GM18499 (cell line): ENCODE results near the gene HLA-DQB1.
"Not testable (repeated sequence)": the region's sequence is repeated elsewhere in the genome, so short reads cannot be mapped to it uniquely, and the experiment has no call there.

Experiments used
- ATAC-seq: cut with Tn5 transposase; IDR thresholded peaks from one replicate; pipeline ENCODE4 v1.9.1; 2021; ENCODE audit warnings: moderate number of reproducible peaks; ENCODE audit not compliant: insufficient read depth, unreplicated experiment

Gene HLA-DQB1

GRCh38 chr6:32664354-32664753 lies 2.1 kb downstream of the HLA-DQB1 start:
- ATAC-seq = no peak

GRCh38 chr6:32662836-32663235 lies 3.6 kb downstream of the HLA-DQB1 start:
- no peak for ATAC-seq

GRCh38 chr6:32662099-32662498 lies 4.4 kb downstream of the HLA-DQB1 start:
- ATAC-seq = no peak

- ATAC-seq = no peak
Measured at GRCh38 chr6:32659856-32660595, 6.4 kb downstream of the HLA-DQB1 start.

- ATAC-seq = no peak
Measured at GRCh38 chr6:32658268-32658897, 8.1 kb downstream of the HLA-DQB1 start.

DNA sequence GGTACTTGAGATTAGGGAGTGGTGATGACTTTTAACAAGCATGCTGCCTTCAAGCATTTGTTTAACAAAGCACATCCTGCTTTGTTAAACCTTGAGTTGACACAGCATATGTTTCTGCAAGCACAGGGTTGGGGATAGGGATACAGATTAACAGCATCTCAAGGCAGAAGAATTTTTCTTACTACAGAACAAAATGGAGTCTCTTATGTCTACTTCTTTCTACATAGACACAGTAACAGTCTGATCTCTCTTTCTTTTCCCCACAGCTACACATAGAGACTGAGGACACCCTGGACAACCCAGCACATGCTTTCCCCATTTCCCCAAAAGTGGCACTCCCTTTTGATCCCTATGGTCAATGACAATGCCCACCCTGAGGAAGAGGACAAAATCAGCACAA lies 8.6 kb downstream of the HLA-DQB1 start:
- not testable (repeated sequence) for ATAC-seq

- not testable (repeated sequence) for ATAC-seq
Measured at GRCh38 chr6:32657329-32657728, 9.1 kb downstream of the HLA-DQB1 start.

GRCh38 chr6:32655203-32655710 lies 11.2 kb downstream of the HLA-DQB1 start:
- ATAC-seq = no peak

DNA sequence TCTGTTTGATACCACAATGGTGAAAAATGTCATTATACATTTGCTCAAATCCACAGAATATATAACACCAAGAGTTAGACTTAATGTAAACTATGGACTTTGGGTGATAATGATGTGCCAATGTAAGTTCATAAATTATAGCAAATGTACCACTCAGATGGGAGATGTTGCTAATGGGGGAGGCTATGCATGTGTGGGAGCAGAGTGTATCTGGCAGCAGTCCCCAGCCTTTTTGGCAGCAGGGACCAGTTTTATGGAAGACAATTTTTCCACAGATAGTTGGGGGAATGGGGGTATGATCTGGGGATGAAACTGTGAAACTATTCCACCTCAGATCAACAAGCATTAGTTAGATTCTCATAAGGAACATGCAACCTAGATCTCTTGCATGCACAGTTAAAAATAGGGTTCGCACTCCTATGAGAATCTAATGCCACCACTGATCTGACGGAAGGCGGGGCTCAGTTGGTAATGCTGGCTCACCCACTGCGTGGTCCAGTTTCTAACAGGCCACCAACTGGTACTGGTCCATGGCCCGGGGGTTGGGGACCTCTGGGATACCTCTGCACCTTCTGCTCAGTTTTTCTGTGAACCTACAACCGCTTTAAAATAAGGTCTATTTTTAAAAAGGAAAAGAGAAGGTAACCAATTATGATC lies 21.3 kb downstream of the HLA-DQB1 start:
- ATAC-seq = no peak

- ATAC-seq = no peak
Measured at GRCh38 chr6:32643904-32644303, 22.6 kb downstream of the HLA-DQB1 start.

DNA sequence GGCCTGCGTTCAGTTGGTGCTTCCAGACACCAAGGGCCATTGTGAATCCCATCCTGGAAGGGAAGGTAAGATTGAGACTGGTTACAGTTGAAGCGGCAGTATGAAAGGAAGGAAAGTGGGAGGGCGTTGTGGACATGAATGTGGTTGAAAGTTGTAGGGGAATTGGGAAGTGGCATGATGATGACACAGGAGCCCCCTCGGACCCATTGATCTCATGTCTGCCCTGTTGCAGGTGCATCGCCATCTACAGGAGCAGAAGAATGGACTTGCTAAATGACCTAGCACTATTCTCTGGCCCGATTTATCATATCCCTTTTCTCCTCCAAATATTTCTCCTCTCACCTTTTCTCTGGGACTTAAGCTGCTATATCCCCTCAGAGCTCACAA lies 23.7 kb downstream of the HLA-DQB1 start:
- ATAC-seq = no peak

DNA sequence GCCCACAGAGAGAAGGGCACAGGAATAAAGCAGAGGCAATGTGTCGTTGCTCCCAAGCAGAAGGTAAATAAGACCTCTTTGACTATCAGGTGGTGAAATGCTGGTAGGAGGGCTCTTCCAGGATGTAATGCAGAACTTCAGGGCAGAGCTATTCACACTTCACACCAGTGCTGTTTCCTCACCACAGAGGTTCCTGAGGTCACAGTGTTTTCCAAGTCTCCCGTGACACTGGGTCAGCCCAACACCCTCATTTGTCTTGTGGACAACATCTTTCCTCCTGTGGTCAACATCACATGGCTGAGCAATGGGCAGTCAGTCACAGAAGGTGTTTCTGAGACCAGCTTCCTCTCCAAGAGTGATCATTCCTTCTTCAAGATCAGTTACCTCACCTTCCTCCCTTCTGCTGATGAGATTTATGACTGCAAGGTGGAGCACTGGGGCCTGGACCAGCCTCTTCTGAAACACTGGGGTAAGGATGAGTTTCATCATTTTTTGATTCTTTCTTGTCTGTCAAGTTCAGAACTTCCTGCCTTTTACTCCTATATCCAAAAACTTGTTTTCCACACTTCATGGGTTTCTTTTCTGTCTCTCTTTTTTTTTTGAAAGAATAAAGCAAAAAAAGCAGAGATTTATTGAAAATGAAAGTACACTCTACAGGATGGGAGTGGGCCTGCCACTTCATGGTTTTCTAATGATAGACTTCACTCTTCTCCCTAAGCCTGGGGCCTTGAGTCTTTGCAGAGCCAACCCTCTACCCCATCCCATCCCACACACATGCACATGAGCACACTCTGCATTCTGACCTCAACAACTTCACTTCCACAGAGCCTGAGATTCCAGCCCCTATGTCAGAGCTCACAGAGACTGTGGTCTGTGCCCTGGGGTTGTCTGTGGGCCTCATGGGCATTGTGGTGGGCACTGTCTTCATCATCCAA lies 24.4 kb downstream of the HLA-DQB1 start:
- not testable (repeated sequence) for ATAC-seq

GRCh38 chr6:32641122-32641521 lies 25.3 kb downstream of the HLA-DQB1 start:
- no peak for ATAC-seq

DNA sequence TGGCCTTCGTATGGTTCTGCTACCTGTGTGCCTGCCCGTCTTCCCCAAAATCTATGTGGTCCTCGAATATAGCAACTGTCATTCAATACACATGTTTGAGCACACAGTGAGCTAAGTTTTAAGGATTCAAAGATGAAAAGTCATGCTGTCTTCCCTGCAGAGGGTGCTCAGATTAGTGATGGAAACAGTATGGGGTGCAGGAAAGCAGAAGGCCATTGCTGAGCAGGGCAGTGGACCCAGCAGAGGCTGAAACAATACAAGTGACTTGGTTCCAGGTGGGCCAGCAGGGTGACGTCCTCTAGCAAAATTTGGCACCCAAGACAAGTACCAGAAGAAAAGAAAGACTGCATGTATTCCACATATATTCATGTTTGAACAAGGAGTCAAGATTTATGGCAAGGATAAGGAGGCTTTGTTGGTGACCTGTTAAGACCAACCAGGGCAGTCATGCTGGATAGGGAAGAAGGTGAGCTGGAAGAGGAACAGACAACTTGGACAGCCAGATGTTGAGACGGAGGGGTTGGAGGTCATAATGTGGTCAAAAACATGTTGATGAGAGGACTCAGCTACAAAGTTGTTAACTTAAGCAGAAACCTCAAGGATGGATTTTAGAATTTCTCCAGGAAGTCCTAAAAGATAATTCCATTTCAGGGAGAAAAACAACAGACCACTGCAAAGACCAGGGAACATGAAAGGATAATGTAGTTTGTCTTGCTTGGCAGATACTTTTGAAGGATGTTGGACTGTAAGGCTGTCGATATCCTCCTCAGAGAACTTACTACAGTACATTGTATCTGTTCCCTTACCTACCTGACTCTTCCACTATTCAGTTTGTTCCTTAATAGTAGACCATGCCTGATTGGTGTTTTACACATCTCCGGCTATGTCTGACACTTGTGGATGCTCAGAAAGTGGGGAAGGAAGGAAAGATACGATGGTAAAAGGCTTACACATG lies 26.7 kb downstream of the HLA-DQB1 start:
- ATAC-seq = no peak

DNA sequence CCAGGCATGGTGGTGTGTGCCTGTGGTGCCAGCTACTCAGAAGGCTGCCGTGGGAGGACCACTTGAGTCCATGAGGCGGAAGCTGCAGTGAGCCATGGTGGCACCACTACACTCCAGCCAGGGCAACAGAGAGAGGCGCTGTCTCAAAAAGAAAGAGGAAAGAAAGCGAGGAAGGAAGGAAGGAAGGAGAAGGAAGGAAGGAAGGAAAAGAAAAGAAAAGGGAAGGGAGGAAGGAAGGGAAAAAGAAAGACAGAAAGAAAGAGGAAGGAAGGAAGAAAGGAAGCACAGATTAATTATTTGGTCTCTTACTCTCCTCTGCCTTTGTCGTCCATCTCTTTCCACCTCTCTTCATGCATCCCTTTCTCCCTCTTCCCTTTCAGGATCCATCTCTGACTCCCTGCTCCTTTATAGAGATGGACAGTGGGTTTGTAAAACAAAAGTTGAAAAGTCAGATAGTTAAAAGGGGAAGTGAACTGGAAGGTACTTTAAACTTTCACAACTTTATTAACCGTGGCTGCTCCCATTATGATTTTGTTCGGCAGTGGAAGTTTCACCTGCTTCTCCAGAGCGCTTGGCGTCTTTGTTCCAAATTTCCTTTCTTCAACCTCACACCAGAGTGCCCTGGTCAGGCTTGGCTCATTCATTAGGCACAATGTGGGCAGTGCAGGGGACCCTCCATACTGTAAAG lies 27.8 kb downstream of the HLA-DQB1 start:
- no peak for ATAC-seq

DNA sequence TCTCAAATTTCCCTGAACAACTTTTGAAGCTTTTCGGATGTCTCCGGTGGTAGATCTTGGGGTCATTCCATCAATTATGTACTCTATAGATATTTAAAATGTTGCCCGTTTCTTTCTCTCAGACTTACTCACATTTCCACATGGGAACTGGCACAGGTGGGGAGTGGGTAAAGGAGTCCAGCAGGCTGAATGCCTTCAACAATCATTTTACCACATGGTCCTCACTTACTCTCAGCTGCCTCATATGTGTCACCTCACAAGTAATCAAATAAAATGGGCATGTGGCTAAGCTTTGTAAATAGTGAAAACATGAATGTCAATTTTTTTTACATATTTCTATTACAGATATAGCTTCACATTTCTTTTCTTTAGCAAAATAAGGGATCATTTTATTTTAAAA lies 28.6 kb downstream of the HLA-DQB1 start:
- no peak for ATAC-seq

GRCh38 chr6:32637219-32637880 lies 29.1 kb downstream of the HLA-DQB1 start, which contains the start of gene HLA-DQA1:
Gene HLA-DQA1 (plus strand): TSS chr6:32637406. CDS start chr6:32637459, 53 bp downstream.
- ATAC-seq = no peak

DNA sequence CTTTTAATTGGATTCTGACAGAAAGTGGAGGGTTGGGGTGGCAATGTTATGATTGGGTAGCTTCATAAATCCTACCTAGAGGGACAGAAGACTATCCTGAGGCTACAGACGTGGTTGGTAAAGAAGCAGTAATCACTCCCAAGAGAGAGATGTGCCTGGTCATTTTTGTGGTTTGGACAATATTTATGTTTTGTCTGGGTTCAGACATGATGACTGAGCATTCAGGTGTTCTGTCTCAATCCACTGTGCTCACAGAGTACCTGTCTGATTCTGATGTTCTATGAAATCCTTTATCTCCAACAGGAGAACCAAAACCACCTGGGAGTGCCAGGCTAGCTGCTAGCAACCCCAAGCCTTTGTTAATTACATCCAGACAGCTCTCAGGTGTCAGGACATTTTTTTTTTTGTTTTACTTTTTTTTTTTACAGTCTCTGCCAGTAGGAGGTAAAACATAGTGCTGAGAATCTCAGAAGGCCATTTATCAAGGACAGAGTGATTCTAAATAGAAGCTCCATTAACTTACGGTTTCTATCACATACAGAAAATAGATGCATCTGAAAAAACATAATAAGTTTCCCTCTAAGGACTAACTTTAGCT lies 30.8 kb downstream of the HLA-DQB1 start:
- ATAC-seq = no peak
